NCI-H748 treated with DMSO at 0.1 percent for 48 hours (cell line): Measurements from ENCODE around the gene ZNF226.
"Not testable (repeated sequence)": the region's sequence is repeated elsewhere in the genome, so short reads cannot be mapped to it uniquely, and the experiment has no call there.

Experiments used
- DNase-seq: peaks from one replicate; lab custom pipeline; 2025; lab: John Stamatoyannopoulos, UW

Gene ZNF226

DNA sequence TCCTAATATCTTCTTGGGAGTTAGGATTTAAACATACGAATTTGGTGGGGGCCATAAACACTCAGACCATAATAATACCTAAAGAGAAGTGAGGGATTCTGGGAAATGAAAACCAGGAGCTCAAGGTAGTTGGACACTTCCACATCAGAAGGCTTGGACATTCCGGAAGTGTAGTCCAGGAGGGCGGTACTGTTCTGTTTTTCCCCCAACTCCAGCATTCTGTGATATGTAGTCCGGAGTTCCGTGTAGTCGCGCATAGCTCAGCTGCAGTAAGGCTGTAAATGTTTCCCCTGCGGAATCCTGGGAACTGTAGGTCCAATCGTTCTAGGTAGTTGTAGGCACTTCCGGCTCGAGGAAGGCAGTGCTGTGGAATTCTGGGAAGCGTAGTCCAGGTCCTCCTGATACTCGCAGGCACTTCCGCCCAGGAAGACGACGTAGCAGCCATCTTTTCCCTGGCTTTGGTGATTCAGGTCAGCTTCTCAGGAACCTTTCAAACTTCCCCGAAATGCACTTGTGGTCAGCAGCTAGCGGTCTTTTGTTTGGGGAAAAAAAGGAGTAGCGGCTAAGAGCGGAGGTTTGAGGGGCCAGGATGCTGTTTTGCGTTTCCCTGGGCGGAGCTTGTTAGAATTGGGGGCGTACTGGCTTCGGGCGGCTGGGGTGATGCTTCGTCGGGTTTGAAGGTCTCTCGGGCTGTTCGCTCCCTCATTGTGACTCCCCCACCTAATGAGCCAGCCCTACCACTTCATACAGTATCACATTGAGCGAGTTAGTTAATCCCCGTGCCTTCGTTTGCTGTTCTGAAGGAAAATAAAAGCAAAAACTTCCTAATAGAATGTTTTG lies at the start of gene ZNF226:
Gene ZNF226 (plus strand): TSS at position 428 of the 840 bp plus-strand sequence. CDS start 4,981 bp downstream, outside the sequence.
- peak; percentile 99 for DNase-seq

DNA sequence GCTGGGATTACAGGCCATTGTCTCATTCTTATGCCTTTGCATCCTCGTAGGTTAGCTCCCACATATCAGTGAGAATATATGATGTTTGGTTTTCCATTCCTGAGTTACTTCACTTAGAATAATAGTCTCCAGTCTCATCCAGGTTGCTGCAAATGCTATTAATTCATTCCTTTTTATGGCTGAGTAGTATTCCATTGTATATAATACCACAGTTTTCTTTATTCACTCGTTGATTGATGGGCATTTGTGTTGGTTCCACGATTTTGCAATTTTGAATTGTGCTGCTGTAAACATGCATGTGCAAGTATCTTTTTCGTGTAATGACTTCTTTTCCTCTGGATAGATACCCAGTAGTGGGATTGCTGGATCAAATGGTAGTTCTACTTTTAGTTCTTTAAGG lies 43.7 kb upstream of the ZNF226 start:
- not testable (repeated sequence) for DNase-seq

DNA sequence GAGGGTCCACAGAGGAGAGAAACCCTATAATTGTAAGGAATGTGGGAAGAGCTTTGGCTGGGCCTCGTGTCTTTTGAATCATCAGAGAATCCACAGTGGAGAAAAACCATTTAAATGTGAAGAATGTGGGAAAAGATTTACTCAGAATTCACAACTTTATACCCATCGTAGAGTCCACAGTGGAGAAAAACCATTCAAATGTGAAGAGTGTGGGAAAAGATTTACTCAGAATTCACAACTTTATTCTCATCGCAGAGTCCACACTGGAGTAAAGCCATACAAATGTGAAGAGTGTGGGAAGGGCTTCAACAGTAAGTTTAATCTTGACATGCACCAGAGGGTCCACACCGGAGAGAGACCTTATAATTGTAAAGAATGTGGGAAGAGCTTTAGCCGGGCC lies 32.9 kb upstream of the ZNF226 start:
- DNase-seq = no peak

DNA sequence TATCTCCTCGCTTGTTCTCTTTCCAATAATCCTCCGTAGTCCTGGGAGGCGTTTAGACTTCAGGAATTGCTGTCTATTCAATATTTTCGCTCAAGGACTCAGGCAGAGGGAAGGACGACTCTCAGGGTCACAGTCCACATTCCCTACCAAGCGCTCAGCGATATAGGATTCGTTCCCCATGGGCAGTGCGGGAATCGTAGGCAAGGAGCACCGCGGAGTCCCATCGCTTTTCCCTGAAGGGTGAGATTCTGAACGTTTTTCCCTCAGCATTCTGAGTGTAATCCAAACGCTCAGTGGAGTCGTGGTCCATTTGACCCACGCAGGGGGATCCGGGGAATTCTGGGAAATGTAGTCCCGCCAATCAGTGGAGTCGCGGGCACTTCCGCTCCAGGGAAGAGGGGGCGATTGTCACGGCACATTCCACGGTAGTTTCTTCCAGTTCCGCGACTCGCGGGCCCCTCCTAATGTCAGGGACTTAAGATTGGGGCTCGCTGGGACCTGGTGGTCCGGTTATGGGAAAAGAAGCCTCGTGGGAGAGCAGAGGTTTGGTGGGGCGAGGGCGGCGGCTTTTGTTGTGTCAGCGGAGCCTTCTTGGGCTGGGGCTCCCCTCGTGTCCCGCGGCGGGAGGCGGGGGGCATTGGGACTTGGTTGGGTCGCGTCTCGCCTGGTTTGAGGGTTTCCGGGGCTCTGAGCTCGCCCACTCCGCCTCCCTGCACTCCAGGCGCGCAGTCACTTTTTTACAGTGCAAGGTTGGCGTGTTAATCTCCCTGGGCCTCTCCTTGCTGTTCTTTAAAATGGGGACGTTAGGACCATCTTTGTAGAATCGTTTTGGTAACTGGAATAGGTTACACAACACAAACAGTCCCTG lies 23.5 kb upstream of the ZNF226 start, which contains the start of gene ZNF234:
Gene ZNF234 (plus strand): TSS at position 364 of the 868 bp plus-strand sequence. CDS start 3,079 bp downstream, outside the sequence.
- peak; percentile 68 for DNase-seq

DNA sequence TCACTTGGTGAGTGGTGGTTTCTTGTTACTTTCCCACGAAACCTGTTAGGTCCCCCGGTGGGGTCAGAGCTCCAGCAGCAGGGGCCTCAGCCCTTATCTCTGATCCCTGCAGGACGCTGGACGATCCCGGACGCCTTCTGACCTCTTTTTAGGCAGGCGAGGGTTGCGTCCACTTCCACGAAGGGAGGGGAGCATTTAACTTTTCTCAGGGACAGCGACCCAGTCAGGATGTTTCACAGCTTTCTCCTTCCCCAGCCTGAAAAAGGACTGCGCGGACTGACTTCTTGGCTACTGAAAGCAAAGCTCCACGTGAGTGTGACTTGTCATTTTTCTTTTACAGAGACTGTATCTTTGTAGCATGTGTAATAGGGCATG lies 22.9 kb upstream of the ZNF226 start:
- DNase-seq = no peak

DNA sequence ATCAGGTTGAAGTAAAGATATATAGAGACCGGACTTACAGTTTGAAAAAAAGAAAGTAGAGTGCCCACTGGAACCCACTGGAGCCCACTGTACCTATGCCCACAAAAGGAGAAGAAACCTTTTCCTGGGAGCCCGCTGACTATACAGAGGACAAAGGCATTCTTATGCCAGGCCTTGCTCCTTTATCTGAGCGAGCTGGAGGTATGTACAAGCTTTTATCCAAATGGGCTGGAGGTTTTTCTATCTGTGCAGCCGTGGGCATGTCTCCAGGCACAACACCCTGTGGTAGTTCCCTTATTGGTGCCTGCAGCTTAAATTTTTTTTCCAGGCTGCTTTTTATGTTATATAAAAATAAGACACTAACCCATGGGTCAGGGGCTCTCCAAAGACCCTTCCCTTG lies 15.1 kb upstream of the ZNF226 start:
- DNase-seq = no peak

DNA sequence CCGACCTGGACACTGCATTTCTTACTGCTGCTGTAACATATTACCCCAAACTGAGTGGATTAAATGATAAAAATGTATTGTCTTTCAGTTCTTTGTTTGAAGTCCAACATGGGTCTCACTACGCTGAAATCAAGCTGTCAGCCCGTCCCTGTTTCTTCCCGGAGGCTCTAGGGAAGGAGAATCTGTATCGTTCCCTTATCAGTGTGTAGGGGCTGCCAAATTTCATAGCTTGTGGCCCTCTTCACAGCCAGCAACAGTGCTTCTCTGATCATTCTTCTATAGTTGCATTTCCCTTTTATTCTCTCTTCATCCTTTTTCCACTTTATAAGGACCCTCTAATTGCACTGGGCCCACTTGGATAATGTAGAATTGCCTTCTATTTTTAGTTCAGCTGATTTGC lies 13.4 kb upstream of the ZNF226 start:
- DNase-seq = no peak

DNA sequence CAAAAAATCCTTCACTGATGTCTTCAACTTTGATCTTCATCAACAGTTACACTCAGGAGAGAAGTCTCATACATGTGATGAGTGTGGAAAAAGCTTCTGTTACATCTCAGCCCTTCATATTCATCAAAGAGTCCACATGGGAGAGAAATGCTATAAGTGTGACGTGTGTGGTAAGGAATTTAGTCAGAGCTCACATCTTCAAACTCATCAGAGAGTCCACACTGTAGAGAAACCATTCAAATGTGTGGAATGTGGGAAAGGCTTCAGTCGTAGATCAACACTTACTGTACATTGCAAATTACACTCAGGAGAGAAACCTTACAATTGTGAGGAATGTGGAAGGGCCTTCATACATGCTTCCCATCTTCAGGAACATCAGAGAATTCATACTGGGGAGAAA lies 8.4 kb upstream of the ZNF226 start:
- no peak for DNase-seq

DNA sequence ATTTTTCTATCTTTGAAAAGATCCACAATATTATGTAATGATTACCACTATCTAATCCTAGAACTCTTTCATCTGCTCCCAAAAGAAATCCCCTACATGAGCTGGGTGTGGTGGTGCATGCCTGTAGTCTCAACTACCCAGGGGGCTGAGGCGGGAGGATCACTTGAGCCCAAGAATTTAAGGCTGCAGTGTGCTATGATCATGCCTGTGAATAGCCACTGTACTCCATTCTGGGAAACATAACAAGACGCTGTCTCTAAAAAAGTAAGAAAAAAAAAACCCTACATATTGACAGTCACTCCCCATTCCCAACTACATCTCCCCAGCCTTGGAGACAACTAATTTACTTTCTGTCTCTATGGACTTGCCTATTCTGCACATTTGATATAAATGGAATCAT lies 1.1 kb upstream of the ZNF226 start:
- DNase-seq = no peak

DNA sequence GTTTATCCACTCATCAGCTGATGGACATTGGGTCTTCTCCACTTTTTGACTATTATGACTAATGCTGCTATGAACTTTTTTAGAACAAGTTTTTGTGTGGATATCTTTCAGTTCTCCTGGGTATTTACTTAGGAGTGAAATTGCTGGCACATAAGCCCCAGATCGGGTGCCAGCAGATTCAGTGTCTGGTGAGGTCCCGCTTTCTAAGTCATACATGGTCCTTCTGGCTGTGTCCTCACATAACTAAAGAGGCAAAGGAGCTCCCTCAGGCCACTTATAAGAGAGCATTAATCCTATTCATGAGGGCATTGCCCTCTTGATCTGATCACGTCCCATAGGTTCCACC lies 600 bp upstream of the ZNF226 start:
- DNase-seq = no peak

DNA sequence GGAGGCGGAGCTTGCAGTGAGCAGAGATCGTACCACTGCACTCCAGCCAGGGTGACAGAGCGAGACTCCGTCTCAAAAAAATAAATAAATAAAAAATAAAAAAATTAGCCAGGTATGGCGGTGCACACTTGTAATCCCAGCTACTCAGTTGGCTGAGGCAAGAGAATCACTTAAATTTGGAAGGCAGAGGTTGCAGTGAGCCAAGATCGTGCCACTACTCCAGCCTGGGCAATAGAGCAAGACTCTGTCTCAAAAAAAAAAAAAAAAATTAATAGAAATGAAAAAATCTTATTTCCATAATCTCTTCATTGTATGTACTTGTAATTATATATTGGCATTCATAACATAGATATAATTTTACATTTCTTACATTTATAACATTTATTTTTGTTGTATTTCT lies 5.8 kb downstream of the ZNF226 start:
- DNase-seq = not testable (repeated sequence)

DNA sequence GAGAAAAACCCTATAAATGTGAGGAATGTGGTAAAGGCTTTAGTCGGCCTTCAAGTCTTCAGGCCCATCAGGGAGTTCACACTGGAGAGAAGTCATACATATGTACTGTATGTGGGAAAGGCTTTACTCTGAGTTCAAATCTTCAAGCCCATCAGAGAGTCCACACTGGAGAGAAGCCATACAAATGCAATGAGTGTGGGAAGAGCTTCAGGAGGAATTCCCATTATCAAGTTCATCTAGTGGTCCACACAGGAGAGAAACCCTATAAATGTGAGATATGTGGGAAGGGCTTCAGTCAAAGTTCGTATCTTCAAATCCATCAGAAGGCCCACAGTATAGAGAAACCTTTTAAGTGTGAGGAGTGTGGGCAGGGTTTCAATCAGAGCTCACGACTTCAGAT lies 11.7 kb downstream of the ZNF226 start:
- no peak for DNase-seq

DNA sequence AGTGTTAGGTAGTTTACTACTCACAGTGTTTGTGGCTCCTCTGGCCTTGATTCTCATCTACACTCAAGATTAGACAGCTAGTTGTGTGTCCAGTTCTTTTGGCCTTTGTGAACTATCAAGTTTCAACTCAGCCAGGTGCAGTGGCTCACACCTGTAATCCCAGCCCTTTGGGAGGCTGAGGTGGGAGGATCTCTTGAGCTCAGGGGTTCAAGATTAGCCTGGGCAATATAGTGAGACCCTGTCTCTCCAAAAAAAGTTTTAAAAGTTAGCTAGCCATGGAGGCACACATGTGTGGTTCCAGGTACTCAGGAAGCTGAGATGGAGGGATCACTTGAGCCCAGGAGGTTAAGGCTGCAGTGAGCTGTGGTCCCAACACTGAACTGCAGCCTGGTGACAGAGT lies 16.1 kb downstream of the ZNF226 start:
- no peak for DNase-seq

DNA sequence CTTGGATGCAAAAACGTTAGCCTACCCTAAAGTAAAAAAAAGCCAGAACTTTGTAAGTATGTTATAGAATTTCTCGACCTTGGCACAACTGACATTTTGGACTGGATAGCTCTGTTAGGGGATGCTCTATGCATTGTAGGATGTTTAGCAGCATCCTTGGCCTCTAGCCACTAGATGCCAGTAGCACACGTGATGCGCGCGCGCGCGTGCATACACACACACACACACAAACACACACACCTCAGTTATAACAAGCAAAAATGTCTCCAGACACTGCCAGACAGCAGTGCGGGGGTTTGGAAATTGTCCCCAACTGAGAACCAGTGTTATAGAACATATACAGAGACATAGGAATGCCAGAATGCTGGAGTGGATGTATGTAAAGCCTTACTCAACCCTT lies 17.2 kb downstream of the ZNF226 start:
- no peak for DNase-seq

DNA sequence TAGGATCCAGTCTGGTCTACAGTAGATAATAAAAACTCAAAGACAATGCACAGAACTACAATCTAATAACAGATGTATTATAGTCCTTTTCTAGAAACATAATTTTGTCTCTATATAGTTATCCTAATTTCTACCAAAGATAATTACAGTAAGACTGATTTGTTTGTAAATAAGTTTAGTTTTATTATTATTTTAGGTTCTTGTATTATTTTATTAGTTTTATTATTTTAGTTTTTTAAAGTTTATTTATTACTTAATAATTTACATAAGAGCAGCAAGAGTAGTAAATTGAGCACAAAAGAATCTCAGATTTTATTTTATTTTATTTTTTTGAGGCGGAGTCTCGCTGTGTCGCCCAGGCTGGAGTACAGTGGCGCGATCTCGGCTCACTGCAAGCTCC lies 25.1 kb downstream of the ZNF226 start:
- DNase-seq = no peak

DNA sequence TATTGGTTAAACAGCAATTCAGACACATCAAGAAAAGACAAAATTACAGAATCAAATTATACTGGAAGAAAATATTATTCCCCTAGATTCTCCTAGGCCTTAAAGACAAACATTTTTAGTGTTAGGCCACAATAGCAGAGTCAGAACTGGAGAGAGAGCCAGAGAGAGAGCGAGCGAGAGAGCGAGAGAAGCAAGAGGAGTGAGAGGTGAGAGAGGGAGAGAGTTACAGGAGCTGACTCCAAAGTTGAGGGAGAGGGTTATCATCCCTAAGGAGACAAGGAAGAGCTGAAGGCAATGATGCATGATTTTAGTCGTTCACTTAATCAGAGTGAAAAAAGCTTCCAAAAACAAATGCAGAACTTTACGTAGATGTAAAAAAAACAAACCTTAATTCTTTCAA lies 27.2 kb downstream of the ZNF226 start:
- DNase-seq = no peak

DNA sequence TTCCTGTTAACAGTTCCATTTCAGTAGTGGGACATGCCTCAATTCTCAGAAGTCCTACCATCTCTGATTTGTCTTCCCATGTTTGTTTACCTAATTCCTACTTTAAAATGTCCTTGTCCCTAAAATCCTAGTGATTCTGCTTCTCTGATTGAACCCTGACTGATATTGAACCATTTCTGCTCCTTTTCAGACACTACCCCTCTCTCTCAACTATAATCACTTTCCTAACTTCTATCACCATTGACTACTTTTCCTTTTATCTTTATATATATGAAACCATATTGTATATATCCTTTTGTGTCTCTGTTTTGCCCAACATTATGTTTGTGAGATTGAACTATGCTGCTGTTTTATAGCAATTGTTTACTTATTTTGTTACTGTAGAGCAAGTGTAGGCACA lies 31.9 kb downstream of the ZNF226 start:
- no peak for DNase-seq

DNA sequence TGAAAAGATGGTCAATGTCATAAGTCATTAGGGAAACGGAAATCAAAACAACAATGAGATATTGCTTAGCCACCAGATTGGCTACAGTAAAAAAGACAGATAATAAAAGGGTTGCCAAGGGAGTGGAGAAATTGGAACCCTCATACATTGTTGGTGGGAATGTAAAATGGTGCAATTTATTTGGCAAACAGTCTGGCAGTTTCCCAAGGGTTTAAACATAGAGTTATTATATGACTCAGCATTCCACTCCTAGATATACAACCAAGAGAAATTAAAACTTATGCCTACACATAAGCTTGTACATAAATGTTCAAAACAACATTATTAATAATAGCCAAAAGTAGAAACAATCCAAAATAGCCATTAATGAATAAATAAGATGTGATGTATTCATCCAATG lies 37.6 kb downstream of the ZNF226 start:
- peak; percentile 24 for DNase-seq

DNA sequence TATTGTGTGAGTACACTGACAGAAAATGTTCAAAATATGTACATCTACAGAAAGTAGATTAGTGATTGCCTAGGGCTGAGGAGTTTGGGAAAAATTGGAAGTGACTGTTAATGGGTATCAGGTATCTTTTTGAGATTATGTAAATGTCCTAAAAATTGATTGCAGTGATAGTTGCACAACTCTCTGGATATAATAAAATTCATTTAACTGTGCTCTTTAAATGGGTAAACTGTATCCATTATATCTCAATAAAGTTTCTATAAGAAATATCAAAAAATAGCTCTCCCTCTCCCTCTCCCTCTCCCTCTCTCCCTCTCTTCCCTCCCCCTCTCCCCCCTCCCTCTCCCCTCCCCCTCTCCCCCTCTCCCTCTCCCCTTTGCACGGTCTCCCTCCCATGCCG lies 38.1 kb downstream of the ZNF226 start:
- DNase-seq = no peak

DNA sequence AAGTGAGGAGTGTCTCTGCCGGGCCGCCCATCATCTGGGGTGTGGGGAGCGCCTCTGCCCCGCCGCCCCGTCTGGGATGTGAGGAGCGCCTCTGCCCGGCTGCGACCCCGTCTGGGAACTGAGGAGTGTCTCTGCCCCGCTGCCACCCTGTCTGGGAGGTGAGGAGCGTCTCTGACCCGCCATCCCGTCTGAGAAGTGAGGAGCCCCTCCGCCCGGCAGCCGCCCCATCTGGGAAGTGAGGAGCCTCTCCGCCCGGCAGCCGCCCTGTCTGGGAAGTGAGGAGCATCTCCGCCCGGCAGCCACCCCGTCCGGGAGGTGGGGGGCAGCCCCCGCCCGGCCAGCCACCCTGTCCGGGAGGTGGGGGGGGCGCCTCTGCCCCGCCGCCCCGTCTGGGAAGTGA lies 39.0 kb downstream of the ZNF226 start:
- DNase-seq = not testable (repeated sequence)

DNA sequence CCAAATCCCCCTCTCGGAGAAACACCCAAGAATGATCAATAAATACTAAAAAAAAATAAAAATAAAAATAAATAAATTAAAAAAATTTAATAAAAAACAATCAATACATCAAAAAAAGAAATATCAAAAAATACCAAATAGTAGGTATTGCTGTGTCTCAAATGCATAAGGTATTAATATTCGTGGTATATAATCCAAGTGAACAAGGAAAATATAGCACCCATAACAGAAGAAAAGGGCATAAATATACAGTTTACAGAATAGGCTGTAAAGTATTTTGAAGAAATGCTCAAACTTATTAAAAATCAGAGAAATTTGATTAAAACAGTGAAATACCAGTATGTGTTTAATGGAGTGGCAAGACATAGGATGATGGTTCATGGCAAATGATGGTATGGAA lies 39.9 kb downstream of the ZNF226 start:
- no peak for DNase-seq

DNA sequence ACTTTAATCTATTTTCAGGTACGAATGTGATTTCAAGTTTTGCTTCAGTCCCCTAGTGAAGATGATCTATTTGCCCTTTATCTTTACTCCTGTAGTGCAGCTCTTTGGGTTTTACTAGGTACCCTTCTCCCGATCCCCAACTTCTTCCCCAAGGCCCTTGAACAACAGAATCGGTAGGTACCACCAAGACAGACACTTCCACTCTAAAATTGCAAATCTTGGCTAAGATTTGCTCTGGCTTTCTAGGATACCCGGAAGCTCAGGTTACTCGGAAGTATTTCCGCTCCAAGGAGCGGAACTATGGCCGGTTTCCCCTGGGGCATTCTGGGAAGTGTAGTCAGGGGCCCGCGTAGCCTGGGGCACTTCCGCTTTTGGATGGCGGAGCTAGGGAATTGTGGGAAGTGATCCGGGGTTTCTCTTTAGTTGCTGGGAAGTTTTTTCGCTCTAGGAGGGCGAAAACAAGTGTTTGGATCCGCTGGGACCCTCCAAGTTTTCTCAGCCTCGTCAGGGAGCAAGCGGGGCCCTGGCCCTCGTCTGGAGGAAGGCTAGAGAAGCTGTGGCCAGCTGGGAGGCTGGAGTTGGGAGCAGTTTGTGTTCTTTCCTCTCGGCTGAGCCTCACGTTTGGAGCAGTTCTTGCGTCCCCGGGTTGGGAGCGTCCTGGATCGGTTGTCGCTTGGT lies 42.4 kb downstream of the ZNF226 start:
- peak; percentile 92 for DNase-seq
